IPS-NIHi11 (cell line): ENCODE measurements around the gene NUCB1.
A peak's percentile ranks its signal among the peaks of the same experiment; 100 is the strongest.
"Not testable (repeated sequence)": the region's sequence is repeated elsewhere in the genome, so short reads cannot be mapped to it uniquely, and the experiment has no call there.

ENCODE experiments used
- DNase-seq: peaks from one replicate; pipeline ENCODE4 v3.0.0; 2012; ENCODE audit warnings: mixed read lengths, low spot score

The NUCB1 gene

GRCh38 chr19:48899781-48900476 is at the start of gene NUCB1:
NUCB1 (plus strand) TSS chr19:48900312; CDS start chr19:48900797, 485 bp downstream.
- peak; percentile 100 for DNase-seq

GRCh38 chr19:48852292-48852691 is 47.8 kb upstream of the NUCB1 start:
- DNase-seq: no peak

- no peak for DNase-seq
Observed at GRCh38 chr19:48853483-48853882, 46.6 kb upstream of the NUCB1 start.

GRCh38 chr19:48854103-48854502 is 46.0 kb upstream of the NUCB1 start:
- DNase-seq: no peak

- DNase-seq: no peak
Observed at GRCh38 chr19:48856921-48857320, 43.2 kb upstream of the NUCB1 start.

GRCh38 chr19:48858984-48859710 is 41.0 kb upstream of the NUCB1 start:
- DNase-seq: peak; percentile 75

GRCh38 chr19:48859711-48860572 is 40.2 kb upstream of the NUCB1 start:
- peak; percentile 84 for DNase-seq

GRCh38 chr19:48861313-48861712 is 38.8 kb upstream of the NUCB1 start:
- no peak for DNase-seq

- DNase-seq: no peak
Observed at GRCh38 chr19:48862827-48863226, 37.3 kb upstream of the NUCB1 start.

GRCh38 chr19:48866692-48867091 is 33.4 kb upstream of the NUCB1 start:
- DNase-seq: no peak

GRCh38 chr19:48867123-48867745 is 32.9 kb upstream of the NUCB1 start:
- DNase-seq: no peak

- DNase-seq: no peak
Observed at GRCh38 chr19:48867746-48868113, 32.4 kb upstream of the NUCB1 start.

GRCh38 chr19:48868114-48868886 is 31.8 kb upstream of the NUCB1 start, which contains the start of gene PLEKHA4:
PLEKHA4 (minus strand) TSS chr19:48868617; CDS start chr19:48867620, 997 bp downstream.
- DNase-seq: peak; percentile 57

GRCh38 chr19:48870048-48870447 is 30.1 kb upstream of the NUCB1 start:
- DNase-seq: no peak

GRCh38 chr19:48871471-48872181 is 28.5 kb upstream of the NUCB1 start:
- not testable (repeated sequence) for DNase-seq

- DNase-seq: peak; percentile 97
Observed at GRCh38 chr19:48872182-48872883, 27.8 kb upstream of the NUCB1 start, which contains the start of gene PPP1R15A. PPP1R15A (plus strand) TSS chr19:48872421; CDS start chr19:48873234, 813 bp downstream.

- DNase-seq: peak; percentile 81
Observed at GRCh38 chr19:48872884-48873475, 27.1 kb upstream of the NUCB1 start.

- peak; percentile 1 for DNase-seq
Observed at GRCh38 chr19:48873476-48874302, 26.4 kb upstream of the NUCB1 start.
